HuH-7.5 (cell line): ENCODE data around the gene FAM167B.

ENCODE experiments used
- DNase-seq: peaks from one replicate; pipeline ENCODE4 v3.0.0; 2011; ENCODE audit warnings: low spot score

Gene FAM167B

DNA sequence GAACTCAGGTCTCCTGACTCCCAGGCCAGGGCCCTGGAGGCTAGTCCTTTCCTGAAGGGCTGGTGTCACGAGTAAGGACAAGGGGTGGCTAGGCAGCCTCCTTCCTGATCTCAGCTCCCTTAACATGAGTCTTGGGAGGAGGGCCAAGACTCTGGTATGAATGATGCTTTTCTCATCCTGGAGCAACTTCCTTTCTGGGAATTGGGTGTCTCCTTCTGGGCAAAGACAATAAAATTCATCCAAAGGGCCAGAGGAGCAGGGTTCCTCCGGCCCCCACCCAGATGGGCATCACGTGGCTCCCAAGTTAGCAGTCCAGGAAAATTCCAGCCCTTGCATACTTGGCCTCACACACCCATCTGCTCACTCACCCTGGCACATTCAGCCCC lies at the start of gene FAM167B:
TSS of gene FAM167B (plus strand) at position 335 of the 386 bp plus-strand sequence. CDS start 200 bp downstream, outside the sequence.
- no peak for DNase-seq

DNA sequence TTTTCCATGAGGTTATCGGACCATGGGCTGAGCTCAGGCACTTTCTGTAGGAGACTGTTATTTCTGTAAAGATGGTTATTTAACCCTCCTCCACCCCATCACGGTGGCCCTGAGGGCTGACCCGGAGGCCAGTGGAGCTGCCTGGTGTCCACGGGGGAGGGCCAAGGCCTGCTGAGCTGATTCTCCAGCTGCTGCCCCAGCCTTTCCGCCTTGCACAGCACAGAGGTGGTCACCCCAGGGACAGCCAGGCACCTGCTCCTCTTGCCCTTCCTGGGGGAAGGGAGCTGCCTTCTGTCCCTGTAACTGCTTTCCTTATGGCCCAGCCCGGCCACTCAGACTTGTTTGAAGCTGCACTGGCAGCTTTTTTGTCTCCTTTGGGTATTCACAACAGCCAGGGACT lies 49.2 kb upstream of the FAM167B start:
- DNase-seq, result no peak

DNA sequence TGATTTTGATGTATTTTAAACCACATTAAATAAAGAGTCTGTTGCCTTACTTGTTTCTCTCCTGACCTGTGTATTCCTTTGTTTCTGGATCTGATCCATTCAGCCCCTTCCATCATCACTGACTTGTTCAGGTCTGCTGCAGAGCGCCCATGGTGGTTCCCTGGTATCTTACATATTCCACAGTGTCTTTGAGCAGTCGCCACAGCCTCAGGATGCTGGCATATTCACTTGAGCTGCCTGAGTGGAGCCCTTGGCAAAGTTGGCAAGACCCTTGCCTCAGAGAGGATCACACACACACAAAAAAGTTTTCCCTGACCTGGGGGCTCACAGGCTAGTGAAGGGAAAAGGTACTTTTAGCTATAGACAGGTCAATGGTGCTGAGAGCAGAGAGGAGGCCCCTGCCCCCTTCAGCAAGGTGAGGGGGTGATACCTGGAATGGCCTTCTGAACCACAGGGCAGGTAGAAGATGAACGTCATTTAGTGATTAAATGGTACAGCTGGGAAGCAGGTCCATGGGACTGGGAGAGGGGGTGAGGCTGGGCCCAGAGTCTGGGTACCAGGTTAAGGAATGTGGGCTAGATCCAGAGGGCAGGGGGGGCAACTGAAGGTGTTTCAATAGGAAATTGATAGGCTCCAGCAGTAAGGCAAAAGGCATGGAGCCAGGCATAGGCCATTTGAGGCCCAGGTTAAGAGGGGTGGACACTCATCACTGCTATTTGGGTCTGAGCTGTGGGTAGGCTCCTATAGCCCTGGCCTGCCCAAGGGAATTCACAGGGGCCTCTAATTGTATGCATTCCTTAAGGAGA lies 48.6 kb upstream of the FAM167B start:
- DNase-seq, result no peak

DNA sequence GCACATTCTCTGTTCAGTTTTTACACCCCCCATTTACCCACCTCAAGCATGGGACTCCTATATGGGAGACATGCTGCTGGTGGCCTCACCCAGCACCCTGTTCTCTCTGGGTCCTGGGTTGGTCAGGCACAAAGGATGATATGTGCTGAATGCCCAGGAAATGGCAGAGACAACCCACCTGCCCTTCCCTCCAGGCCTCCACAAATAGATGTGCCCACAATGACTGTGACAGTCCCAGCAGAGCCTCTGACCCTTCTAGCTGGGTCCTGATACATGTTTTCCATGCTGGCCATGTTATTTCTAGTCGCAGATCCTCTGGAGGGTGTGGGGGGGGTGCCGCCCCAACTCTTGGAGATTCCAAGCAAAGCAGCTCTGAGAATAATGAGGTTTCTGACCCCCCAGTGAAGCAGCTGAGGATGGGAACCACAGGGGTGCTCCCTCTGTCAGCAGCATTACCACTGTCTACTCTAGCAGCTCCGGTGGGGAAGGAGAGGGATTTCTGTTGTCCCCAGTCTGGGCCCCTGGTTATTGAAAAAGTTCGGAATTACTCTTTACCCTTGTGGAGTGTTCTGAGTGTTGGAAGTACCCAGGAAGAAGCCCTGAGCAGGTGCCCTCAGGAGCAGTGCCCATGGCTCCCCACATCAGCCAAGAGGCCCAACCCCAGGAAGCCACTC lies 47.8 kb upstream of the FAM167B start:
- no peak for DNase-seq

DNA sequence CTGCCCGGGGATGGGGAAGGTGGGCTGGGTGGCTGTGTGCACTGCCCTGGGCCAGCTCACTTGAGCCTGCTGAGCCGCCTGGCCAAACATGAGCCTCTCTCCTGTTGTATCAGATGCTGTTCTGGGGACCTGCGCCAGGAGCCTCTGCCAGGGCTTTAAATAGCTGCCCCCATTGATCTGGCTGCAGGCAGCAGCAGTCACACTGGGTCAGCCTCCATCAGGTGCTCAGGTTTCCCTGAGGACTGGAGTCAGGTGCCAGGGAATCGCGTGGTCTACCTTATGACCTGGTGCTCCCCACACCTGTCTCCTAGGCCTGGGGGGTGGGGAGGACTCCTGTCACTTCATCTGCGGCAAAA lies 47.3 kb upstream of the FAM167B start:
- DNase-seq, result no peak

DNA sequence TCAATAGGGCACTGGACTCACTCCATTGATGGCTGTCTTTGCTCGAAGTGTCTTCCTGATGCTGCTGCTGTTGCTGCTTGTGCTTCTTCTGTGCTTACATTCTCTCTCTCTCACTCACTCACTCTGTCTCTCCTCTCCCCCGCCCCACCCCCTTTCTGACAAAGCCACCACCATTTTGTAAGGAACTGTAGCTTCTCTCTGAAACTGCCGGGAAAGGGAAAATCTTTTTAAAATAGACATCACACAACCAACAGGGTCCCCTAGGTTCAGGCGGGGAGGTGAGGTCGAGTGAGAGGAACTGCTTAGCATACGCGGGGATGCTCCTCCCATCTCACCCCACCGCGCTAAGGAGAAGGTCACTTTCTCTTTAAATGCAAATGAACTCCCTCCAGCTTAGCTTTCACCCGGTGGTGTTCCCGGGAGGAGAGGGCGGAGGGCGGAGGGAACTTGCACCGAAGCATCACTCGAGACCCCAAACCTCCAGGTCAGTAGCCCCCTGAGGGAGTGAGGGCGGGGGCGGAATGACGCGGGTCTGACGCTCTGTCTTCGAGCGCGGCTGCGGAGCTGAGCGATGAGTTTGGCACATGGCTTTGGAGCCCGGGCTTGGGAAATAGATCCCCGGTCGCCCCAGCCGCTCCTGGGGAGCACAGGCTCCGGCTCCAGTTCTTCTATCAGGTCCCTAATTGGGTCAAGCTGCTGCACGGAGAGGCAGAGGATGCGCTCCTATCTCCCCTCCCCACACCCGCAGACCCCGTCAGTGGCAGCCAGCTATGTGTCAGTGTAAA lies 46.6 kb upstream of the FAM167B start, which contains the start of gene CCDC28B:
TSS of gene CCDC28B (plus strand) at position 370 of the 785 bp plus-strand sequence. CDS start 1,341 bp downstream, outside the sequence.
- DNase-seq, result peak; percentile 75

DNA sequence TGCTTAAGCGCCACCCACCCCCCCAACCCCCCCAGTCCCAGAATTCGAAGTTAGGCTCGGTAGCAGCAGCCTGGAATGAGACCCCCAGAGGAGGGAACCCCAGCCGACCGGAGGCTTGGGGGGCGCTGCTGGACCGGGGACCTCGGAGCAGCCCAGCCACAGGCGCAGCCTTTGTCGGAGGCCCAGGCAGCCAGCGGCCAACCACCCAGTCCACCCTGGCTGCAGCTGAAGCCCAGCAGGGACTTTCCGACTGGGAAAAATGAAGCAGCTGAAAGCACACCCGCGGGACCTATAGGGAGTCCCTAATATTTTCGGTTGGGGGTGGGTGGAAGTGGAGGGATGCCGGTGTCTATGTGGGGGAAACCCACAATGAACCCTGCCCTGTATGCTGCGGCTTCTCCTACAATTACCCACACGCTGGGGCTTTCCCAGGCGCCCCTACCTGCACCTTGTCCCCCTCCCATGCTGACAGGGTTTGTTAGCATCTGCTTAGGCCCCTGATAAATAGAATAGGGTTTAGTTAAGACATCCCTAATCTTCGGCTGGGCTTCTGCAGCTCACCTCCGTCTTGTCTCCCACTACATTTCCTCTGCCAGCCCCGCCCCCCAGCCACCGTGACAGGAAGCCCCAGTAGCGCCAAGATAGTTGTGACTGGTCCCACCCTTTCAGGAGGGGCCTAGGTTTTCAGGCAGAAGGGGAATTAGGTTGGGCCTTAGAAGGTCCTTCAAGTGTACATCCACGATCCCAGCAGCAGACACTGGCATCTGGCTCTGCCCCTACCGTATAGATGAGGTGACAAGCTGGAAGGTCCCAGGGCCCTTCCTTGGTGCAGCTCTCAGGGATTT lies 45.8 kb upstream of the FAM167B start:
- no peak for DNase-seq

DNA sequence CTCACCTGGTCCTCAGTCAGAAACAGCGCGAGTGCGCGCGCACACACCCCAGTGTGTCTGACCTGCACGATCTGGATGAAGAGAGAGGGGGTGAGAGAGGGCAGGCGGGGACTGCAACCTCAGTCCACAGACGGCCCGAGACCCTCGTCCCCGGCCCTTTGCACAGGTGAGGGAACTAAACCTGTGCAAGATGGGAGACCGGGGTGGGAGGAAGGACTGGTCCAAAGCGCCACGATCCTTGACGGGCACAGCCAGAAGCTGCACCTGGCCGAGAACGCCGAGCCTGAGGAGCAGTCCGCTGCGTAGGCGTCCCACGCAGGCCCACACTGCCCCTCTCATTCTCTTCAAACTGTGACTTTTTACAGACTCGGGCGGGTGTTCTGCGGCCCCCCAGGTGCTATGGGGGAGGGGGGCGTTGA lies 42.1 kb upstream of the FAM167B start:
- DNase-seq, result no peak

DNA sequence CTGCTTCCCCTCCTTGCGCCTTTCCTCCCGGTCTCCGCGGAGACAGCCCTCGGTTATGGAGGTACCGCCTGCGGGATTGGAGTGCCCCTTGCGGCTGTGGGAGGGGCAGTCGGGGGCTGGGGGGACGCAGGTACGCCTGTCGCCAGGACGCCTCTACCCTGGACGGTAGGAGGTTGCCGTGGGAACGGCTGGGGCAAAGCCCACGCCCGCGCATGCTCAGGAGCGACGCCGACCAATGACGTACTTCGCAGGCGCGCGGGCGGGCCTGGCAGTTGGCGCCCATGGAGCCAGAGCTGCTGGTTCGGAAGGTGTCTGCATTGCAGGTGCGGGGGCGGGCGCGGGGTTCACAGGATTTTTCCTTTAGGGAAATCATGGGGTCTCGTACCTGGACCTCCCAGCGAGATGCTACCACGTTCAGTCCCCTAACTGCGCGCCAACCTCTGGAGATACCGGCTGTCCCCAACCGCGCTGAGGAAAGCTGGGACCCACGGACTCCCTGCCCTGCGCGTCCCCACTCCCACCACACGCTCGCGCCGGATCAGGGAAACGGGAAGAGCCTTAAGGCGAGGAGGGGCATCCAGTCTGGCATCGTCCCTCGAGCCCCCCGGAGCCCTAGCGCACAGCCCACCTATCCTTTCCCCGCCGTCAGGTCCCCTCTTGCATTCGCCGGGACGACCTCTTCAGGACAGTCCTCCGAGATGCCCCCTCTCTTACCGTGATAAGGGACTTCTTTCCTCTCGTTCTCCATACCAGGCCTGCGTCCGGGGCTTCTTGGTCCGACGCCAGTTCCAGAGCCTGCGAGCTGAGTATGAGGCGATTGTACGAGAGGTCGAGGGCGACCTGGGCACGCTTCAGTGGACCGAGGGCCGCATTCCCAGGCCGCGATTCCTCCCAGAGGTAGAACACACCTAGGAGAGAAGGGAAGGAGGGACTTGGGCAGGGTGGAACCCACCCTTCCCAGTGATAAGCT lies 41.3 kb upstream of the FAM167B start, which contains the start of gene IQCC:
TSS of gene IQCC (plus strand) at position 271 of the 970 bp plus-strand sequence. CDS start at position 282, 11 bp downstream.
- DNase-seq, result peak; percentile 78

DNA sequence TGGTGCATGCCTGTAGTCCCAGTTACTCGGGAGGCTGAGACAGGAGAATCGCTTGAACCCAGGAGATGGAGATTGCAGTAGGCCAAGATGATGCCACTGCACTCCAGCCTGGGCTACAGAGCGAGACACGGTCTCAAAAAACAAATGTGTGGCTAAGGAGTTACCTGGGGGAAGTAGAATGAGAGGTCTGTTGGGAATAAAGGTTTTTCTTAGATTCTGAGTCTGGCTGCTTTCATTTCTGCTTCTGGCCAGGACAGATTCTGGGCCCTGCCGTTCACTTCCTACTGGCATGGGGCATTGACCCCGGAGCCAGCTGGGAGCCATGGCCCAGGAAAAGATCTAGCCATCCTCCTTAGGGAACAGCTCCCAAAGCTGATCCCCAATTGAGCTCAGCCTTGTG lies 38.6 kb upstream of the FAM167B start:
- no peak for DNase-seq

DNA sequence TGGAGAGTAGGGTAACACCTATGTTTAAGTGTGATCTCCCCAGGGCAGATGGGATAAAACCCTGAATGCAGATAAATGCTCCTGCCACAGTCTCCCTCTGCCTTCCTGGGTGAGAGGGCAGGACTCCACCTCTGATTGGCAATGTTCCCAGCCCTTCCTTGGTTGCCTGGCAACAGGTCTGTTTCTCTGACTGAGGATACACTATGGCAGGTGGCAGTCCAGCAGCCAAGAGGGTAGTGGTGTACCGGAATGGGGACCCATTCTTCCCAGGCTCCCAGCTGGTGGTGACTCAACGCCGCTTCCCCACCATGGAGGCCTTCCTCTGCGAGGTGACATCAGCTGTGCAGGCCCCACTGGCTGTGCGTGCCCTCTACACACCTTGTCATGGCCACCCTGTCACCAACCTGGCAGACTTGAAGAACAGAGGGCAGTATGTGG lies 38.1 kb upstream of the FAM167B start, which contains the start of gene DCDC2B:
TSS of gene DCDC2B (plus strand) at position 199 of the 438 bp plus-strand sequence. CDS start at position 204, 5 bp downstream.
- DNase-seq, result no peak

DNA sequence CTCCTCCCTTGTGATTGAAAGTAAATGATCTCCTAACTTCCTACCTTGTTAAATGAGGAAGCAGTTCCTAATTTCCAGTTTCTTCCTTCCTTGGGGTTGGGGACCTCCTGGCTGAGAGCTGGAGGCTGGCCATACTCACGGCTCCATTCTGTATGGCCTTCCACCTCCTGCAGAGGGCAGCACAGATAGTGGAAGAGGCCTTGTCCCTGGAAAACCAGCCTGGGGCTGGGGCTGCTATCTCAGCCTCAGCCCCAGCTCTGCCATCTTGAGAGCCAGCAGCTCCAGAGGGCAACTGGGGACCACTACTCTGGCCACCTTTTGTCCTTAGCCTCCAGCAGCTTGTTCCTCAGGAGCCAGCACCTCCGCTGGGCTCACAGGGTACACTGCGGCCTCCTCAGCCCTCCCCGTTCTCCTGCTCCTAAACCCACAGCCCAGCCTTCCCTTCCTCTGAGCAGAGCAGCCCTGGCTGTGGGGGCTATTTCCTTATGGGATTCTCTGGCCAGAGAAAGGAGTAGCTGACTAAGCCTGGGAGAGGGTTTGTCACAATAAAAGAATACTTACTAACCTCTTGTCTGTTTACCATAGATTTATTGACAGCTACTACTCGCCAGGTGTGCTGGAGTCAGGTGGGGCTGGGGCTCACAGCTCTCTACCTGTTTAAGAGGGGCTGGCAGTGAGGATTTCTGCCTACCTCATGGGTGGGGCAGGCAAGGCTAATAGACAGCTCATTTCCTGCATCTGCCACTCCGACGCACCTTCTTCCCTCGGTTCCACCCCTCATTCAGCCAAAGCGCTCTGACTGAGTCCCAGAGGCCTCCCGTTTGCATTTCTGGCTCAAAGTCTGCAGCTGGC lies 31.2 kb upstream of the FAM167B start:
- DNase-seq, result peak; percentile 76

DNA sequence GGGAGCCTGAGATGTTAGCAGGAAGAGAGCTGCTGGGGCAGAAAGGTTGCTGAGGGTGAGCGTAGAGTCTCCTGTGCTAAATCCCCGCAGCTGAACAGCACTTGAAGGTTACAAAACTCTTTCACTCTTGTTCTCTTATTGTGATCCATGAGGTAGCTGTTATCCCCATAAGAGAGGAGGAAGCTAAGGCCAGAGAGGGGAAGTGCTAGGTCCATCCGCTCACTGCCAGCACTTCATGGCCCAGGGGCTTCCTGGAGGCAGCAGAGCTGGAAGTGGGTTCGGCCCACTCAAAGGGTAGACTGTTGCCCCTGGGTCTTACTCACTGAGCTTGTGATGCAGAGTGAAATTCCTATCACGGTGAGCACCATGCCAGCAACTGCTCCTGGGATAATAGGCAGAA lies 30.5 kb upstream of the FAM167B start:
- DNase-seq, result no peak

DNA sequence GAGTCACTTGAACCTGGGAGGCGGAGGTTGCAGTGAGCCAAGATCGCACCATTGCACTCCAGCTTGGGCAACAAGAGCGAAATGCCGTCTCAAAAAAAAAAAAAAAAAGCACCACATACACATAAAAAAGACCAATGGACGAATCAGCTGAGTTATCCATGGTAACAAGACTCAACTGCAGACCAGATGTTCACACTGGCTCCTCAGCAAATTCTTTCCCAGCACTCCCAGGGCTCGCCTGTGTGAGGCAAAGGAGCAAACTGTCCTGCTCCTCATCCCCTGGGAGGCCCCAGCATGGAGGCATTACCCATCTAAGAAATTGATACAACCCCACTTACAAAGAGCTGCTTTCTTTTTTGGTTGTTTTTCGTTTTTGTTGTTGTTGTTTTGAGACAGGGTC lies 28.0 kb upstream of the FAM167B start:
- DNase-seq, result no peak

DNA sequence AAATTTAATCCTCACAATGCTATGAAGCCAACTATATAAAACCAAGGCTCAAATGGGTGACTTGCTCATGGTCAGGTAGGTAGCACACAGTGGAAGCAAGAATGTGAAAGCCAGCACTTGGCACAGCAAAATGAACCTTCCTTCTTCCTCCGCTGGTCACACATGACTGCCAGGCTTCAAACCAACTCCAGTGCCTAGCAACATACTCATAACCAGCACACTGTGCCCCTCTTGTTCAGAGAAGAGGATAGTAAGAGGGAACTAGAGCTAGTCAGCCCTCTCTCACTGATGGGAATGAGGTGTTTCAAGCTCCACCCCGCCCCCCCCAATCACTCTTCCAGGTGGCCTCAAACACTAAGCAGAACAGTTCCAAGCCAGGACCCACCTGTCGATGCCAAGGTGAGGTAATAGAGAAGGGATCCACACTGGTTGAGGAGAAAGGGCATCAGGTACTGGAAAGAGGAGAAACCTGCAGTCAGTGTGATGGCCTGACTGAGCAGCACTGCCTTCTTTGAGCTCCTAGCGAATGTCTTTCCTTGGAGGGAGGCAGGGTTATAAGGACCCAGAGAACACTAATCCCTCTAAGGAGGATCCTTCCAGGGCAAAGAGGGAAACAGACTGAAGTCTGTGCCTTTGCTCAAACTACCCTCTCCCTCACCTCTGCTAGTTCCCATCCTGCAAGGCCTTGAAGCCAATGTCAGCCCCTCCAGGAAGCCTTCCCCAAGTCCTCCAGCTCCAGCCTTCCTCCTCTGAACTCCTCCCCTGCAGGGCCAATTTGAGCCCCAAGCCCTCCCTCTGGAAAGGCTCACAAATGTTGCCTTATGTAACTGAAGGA lies 26.1 kb upstream of the FAM167B start:
- no peak for DNase-seq

DNA sequence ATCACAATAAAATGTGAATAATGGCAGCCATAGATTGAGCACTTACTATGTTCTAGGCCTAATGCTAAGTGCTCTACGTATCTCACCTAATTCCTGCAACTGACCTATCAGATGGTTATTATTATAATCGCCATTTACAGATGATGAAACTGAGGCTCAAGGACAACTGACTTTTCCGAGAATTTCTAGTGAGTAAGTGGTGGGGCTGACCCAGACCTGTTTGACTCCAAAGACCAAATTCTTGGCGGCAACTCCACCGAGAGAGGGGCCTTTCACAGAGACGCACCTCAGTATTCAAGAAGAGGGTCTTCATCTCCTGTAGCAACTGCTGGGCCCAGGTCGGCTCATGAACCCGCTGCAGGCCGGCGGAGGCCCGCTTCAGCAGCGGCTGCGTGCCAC lies 25.4 kb upstream of the FAM167B start:
- DNase-seq, result no peak

DNA sequence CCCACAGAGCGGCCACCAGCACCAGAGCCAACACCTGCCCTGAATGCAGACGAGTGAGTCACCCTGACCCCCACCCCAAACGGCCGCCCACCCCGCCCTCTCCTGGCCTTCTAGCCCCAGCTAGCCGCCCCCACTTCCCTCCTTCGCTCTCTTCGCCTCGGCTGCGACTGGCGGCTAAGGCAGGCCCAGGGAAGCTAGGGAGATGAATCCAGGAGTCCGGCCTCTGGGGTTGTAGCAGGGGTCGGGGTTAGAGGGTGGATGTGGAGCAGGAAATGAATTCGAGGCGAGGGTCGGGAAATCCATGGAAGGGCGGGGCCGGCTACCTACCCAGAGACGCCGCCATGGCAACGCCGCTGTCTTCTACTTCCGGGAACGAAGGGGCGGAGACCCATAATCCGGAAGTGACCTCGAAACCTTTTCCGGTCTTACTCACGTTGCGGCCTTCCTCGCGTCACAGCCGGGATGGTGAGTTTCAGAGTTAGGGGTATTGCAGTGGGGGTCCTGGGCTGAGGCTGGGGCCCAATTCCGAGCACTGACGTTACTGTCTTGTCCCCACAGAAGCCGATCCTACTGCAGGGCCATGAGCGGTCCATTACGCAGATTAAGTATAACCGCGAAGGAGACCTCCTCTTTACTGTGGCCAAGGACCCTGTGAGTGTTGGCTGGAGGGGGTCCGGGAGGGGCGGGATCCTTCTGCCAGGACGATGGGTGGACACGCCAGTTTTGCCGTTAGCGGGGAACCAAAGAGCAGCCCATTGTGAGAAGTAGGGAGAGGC lies 24.9 kb upstream of the FAM167B start, which contains the start of the genes EIF3I and TMEM234:
TSS of gene EIF3I (plus strand) at position 428 of the 776 bp plus-strand sequence. CDS start at position 463, 35 bp downstream.
TSS of gene TMEM234 (minus strand) at position 374 of the 776 bp plus-strand sequence. CDS start at position 343, 31 bp downstream.
- peak; percentile 85 for DNase-seq
